DOHH2 (cell line): ENCODE measurements around the gene PKM.
A peak's percentile ranks its signal among the peaks of the same experiment; 100 is the strongest.

Experiments used
- H3F3A ChIP-seq: fragments of 200-600 bp; sonication (generic), shearing (Covaris generic); 2 replicates; pipeline ENCODE4 v1.6.0; 2016; ENCODE audit warnings: antibody characterized with exemption, mild to moderate bottlenecking; ENCODE audit not compliant: control insufficient read depth, insufficient read depth
- H3K27ac ChIP-seq: fragments of 200-600 bp; sonication (generic); 2 replicates; pipeline ENCODE4 v1.5.1; 2014; ENCODE audit warnings: low read depth, mild to moderate bottlenecking, low read length, moderate library complexity
- H3K27me3 ChIP-seq: fragments of 200-600 bp; sonication (generic); 2 replicates; pipeline ENCODE4 v1.6.1; 2014; ENCODE audit warnings: mild to moderate bottlenecking, low read length, mixed read lengths; ENCODE audit not compliant: control insufficient read depth
- H3K36me3 ChIP-seq: fragments of 200-600 bp; sonication (generic); 2 replicates; pipeline ENCODE4 v1.6.1; 2014; ENCODE audit warnings: mild to moderate bottlenecking, low read length, moderate library complexity, mixed read lengths; ENCODE audit not compliant: control insufficient read depth
- H3K4me1 ChIP-seq: fragments of 200-600 bp; sonication (generic); 2 replicates; pipeline ENCODE4 v1.6.1; 2014; ENCODE audit warnings: mild to moderate bottlenecking, low read length, mixed read lengths; ENCODE audit not compliant: control insufficient read depth
- H3K4me2 ChIP-seq: fragments of 200-600 bp; sonication (generic); 2 replicates; pipeline ENCODE4 v1.6.0; 2014; ENCODE audit warnings: mild to moderate bottlenecking, low read length, moderate library complexity
- H3K4me3 ChIP-seq: fragments of 200-600 bp; sonication (generic); 2 replicates; pipeline ENCODE4 v1.5.1; 2014; ENCODE audit warnings: mild to moderate bottlenecking, low read length, mixed read lengths
- H3K79me2 ChIP-seq: fragments of 200-600 bp; sonication (generic); 2 replicates; pipeline ENCODE4 v1.6.1; 2014; ENCODE audit warnings: mild to moderate bottlenecking, low read length, mixed read lengths; ENCODE audit not compliant: control insufficient read depth
- H3K9me2 ChIP-seq: fragments of 200-600 bp; sonication (generic); replicated peaks from 2 replicates; pipeline ENCODE4 v1.6.1; 2014; ENCODE audit warnings: mild to moderate bottlenecking, low read length, mixed read lengths; ENCODE audit not compliant: control insufficient read depth
- H3K9me3 ChIP-seq: fragments of 200-600 bp; sonication (generic); 2 replicates; pipeline ENCODE4 v1.6.1; 2014; ENCODE audit warnings: antibody characterized with exemption, low read length, mixed read lengths; ENCODE audit not compliant: control insufficient read depth, insufficient read depth
- H4K20me1 ChIP-seq: fragments of 200-600 bp; sonication (generic); 2 replicates; pipeline ENCODE4 v1.6.0; 2014; ENCODE audit warnings: low read depth, mild to moderate bottlenecking, antibody characterized with exemption, low read length, moderate library complexity; ENCODE audit not compliant: control insufficient read depth, insufficient read depth
- CTCF ChIP-seq: fragments of 200-600 bp; sonication (generic); IDR thresholded peaks from one replicate; pipeline ENCODE4 v1.5.1; 2014; ENCODE audit warnings: antibody characterized with exemption, mild to moderate bottlenecking, low read depth, low read length; ENCODE audit not compliant: poor library complexity, severe bottlenecking
- EZH2phosphoT487 ChIP-seq: fragments of 200-600 bp; sonication (generic); IDR thresholded peaks from 2 replicates; pipeline ENCODE4 v1.6.1; 2017; ENCODE audit warnings: borderline replicate concordance, mild to moderate bottlenecking, antibody characterized with exemption, low read length, moderate library complexity, mixed read lengths

Gene PKM

GRCh38 chr15:72271895-72272212 lies 40.9 kb upstream of the PKM start:
- Histone ChIP-seq H3F3A (0 out of 2 replicates have a peak, but pooled peaks cover 3% of the 10 kb centered on the region), H3K4me3 (peak overlapping the region; percentile 90), H3K36me3 (peaks cover 46% of the 10 kb centered on the region), H3K27me3 (no peaks in the 10 kb centered on the region; the same call in 1 of the 2 replicates), H3K9me2 (0 out of 2 replicates have a peak, but pooled peaks cover 2% of the 10 kb centered on the region), H3K79me2 (peaks cover 41% of the 10 kb centered on the region), H3K9me3 (no peaks in the 10 kb centered on the region), H3K4me2 (peak overlapping the region; percentile 79), H4K20me1 (no peaks in the 10 kb centered on the region), H3K27ac (peak overlapping the region; percentile 38), H3K4me1 (peaks cover 29% of the 10 kb centered on the region)
- no peak for TF ChIP-seq EZH2phosphoT487
- TF ChIP-seq CTCF = no peak

GRCh38 chr15:72271221-72271620 lies 40.2 kb upstream of the PKM start:
- H3K79me2 ChIP-seq = peaks cover 41% of the 10 kb centered on the region
- peaks cover 29% of the 10 kb centered on the region for H3K4me1 ChIP-seq
- H3K9me3 ChIP-seq = no peaks in the 10 kb centered on the region
- 0 out of 2 replicates have a peak, but pooled peaks cover 2% of the 10 kb centered on the region for H3K9me2 ChIP-seq
- H4K20me1 ChIP-seq = no peaks in the 10 kb centered on the region
- peaks cover 52% of the 10 kb centered on the region for H3K36me3 ChIP-seq
- H3K4me3 ChIP-seq = peak overlapping the region; percentile 90
- TF ChIP-seq CTCF (no peak), EZH2phosphoT487 (no peak)
- no peaks in the 10 kb centered on the region; the same call in 1 of the 2 replicates for H3K27me3 ChIP-seq
- no peak overlapping the region for H3K27ac ChIP-seq
- 0 out of 2 replicates have a peak, but pooled peaks cover 3% of the 10 kb centered on the region for H3F3A ChIP-seq
- H3K4me2 ChIP-seq = peak overlapping the region; percentile 79

GRCh38 chr15:72269739-72270138 lies 38.7 kb upstream of the PKM start:
- peaks cover 29% of the 10 kb centered on the region for H3K4me1 ChIP-seq
- H3K27ac ChIP-seq = no peak overlapping the region
- no peaks in the 10 kb centered on the region for H3K27me3 ChIP-seq
- H3K79me2 ChIP-seq = peaks cover 41% of the 10 kb centered on the region
- H4K20me1 ChIP-seq = no peaks in the 10 kb centered on the region
- peaks cover 67% of the 10 kb centered on the region for H3K36me3 ChIP-seq
- H3K9me3 ChIP-seq = no peaks in the 10 kb centered on the region
- H3K9me2 ChIP-seq = 0 out of 2 replicates have a peak, but pooled peaks cover 2% of the 10 kb centered on the region
- TF ChIP-seq EZH2phosphoT487 = no peak
- no peak for TF ChIP-seq CTCF
- H3F3A ChIP-seq = 0 out of 2 replicates have a peak, but pooled peaks cover 3% of the 10 kb centered on the region
- H3K4me3 ChIP-seq = no peak overlapping the region
- no peak overlapping the region for H3K4me2 ChIP-seq

- H3K27me3 ChIP-seq = no peaks in the 10 kb centered on the region
- H3K4me2 ChIP-seq = no peak overlapping the region
- no peaks in the 10 kb centered on the region for H3F3A ChIP-seq
- H4K20me1 ChIP-seq = no peaks in the 10 kb centered on the region
- no peaks in the 10 kb centered on the region for H3K9me2 ChIP-seq
- H3K36me3 ChIP-seq = peaks cover 95% of the 10 kb centered on the region
- TF ChIP-seq EZH2phosphoT487 (no peak), CTCF (no peak)
- H3K4me1 ChIP-seq = peaks cover 2% of the 10 kb centered on the region; the same call in 1 of the 2 replicates
- peaks cover 12% of the 10 kb centered on the region for H3K79me2 ChIP-seq
- H3K9me3 ChIP-seq = no peaks in the 10 kb centered on the region
- H3K4me3 ChIP-seq = no peak overlapping the region
- H3K27ac ChIP-seq = no peak overlapping the region
These were observed 34.0 kb upstream of the PKM start for GRCh38 chr15:72265031-72265430.
